ENCODE measurements around the gene RING1. TPM values are rescaled to one million over a fixed set of nuclear protein-coding genes. Genes with fewer than 3 reads are reported as not detected.
"Not testable (repeated sequence)": the region's sequence is repeated elsewhere in the genome, so short reads cannot be mapped to it uniquely, and the experiment has no call there.

Gene RING1
- total RNA-seq, 3 donors from 2014 or later: 11.8 to 20.6 (median 19.5) TPM

GRCh38 chr6:33213989-33214335, 5.7 kb downstream of the RING1 start:
- H3K27me3 ChIP-seq: no peaks in the 10 kb centered on the region
- TF ChIP-seq CTCF (IDR thresholded peaks at IDR 0.05): no peak
- TF ChIP-seq POLR2A (IDR thresholded peaks at IDR 0.05): no peak
- no peak for TF ChIP-seq POLR2AphosphoS5 (IDR thresholded peaks at IDR 0.05)
- H3K9me3 ChIP-seq: no peaks in the 10 kb centered on the region
- H3K27ac ChIP-seq: peak overlapping the region in 1 of 2 donors; percentile 25
- DNase-seq (ENCODE audit: low spot score in 2 of 2): no peak
- H3K4me3 ChIP-seq: peak overlapping the region; percentile 44 to 65 (median 55)
- H3K4me1 ChIP-seq: no peaks in the 10 kb centered on the region
- intact Hi-C loops (cut with DNase I; ENCODE audit: low total_unique reads): no loop called here
- no peaks in the 10 kb centered on the region for H3K36me3 ChIP-seq

- TF ChIP-seq CTCF (IDR thresholded peaks at IDR 0.05): no peak
- TF ChIP-seq POLR2A (IDR thresholded peaks at IDR 0.05): no peak
- TF ChIP-seq POLR2AphosphoS5 (IDR thresholded peaks at IDR 0.05): no peak
- Histone ChIP-seq H3K27ac (no peak overlapping the region), H3K9me3 (no peaks in the 10 kb centered on the region), H3K4me1 (no peaks in the 10 kb centered on the region), H3K4me3 (no peak overlapping the region), H3K36me3 (no peaks in the 10 kb centered on the region), H3K27me3 (no peaks in the 10 kb centered on the region)
- no peak for DNase-seq (ENCODE audit: low spot score in 2 of 2)
- intact Hi-C loops (cut with DNase I; ENCODE audit: low total_unique reads): no loop called here
Measured at GRCh38 chr6:33215271-33216116, 7.2 kb downstream of the RING1 start.

GRCh38 chr6:33216117-33216649, 7.9 kb downstream of the RING1 start:
- H3K27ac ChIP-seq: no peak overlapping the region
- intact Hi-C loops (cut with DNase I; ENCODE audit: low total_unique reads): no loop called here
- H3K4me1 ChIP-seq: no peaks in the 10 kb centered on the region
- TF ChIP-seq POLR2A (IDR thresholded peaks at IDR 0.05) (no peak), POLR2AphosphoS5 (IDR thresholded peaks at IDR 0.05) (no peak), CTCF (IDR thresholded peaks at IDR 0.05) (no peak)
- no peak overlapping the region for H3K4me3 ChIP-seq
- no peaks in the 10 kb centered on the region for H3K27me3 ChIP-seq
- no peaks in the 10 kb centered on the region for H3K9me3 ChIP-seq
- no peaks in the 10 kb centered on the region for H3K36me3 ChIP-seq
- no peak for DNase-seq (ENCODE audit: low spot score in 2 of 2)

GRCh38 chr6:33217246-33217645, 8.9 kb downstream of the RING1 start:
- no peak for DNase-seq (ENCODE audit: low spot score in 2 of 2)
- Histone ChIP-seq H3K4me3 (no peak overlapping the region), H3K36me3 (no peaks in the 10 kb centered on the region), H3K4me1 (no peaks in the 10 kb centered on the region), H3K27me3 (no peaks in the 10 kb centered on the region), H3K9me3 (no peaks in the 10 kb centered on the region), H3K27ac (no peak overlapping the region)
- intact Hi-C loops (cut with DNase I; ENCODE audit: low total_unique reads): no loop called here
- TF ChIP-seq CTCF (IDR thresholded peaks at IDR 0.05) (no peak), POLR2A (IDR thresholded peaks at IDR 0.05) (no peak), POLR2AphosphoS5 (IDR thresholded peaks at IDR 0.05) (no peak)

- H3K27me3 ChIP-seq: no peaks in the 10 kb centered on the region
- no peak for TF ChIP-seq POLR2AphosphoS5 (IDR thresholded peaks at IDR 0.05)
- no peak for TF ChIP-seq CTCF (IDR thresholded peaks at IDR 0.05)
- TF ChIP-seq POLR2A (IDR thresholded peaks at IDR 0.05): no peak
- H3K27ac ChIP-seq: no peak overlapping the region
- H3K4me1 ChIP-seq: no peaks in the 10 kb centered on the region
- H3K9me3 ChIP-seq: no peaks in the 10 kb centered on the region
- H3K4me3 ChIP-seq: no peak overlapping the region
- no peak for DNase-seq (ENCODE audit: low spot score in 2 of 2)
- no peaks in the 10 kb centered on the region for H3K36me3 ChIP-seq
- intact Hi-C loops (cut with DNase I; ENCODE audit: low total_unique reads): no loop called here
Measured at GRCh38 chr6:33217681-33218080, 9.4 kb downstream of the RING1 start.

GRCh38 chr6:33226503-33227120, 18.3 kb downstream of the RING1 start:
- H3K27ac ChIP-seq; H3K9me3 ChIP-seq; H3K36me3 ChIP-seq; H3K4me3 ChIP-seq; H3K27me3 ChIP-seq; H3K4me1 ChIP-seq; intact Hi-C loops (cut with DNase I; ENCODE audit: low total_unique reads); DNase-seq (ENCODE audit: low spot score in 2 of 2): not testable (repeated sequence)

All from breast epithelium (tissue), 4 donors.